PC-9 (cell line): Measurements from ENCODE around the gene TTLL5. TPM values are rescaled to one million over a fixed set of nuclear protein-coding genes. Genes with fewer than 3 reads are reported as not detected.

Experiments used
- BruUV-seq: library from RNA; stranded (reverse); fragments of 400-500 nt; replicated peaks from 2 replicates; lab custom pipeline; 2021; lab: Mats Ljungman, UMichigan
- CTCF ChIA-PET: fragments of 300-600 bp; sonication (Branson Sonifier 250); formaldehyde crosslinking; loops from one replicate; lab custom pipeline; 2022; ENCODE audit warnings: antibody characterized with exemption; lab: Charles Lee
- POLR2A ChIA-PET: fragments of 300-600 bp; sonication (Branson Sonifier 250); formaldehyde crosslinking; loops from one replicate; lab custom pipeline; 2022; ENCODE audit warnings: antibody characterized with exemption; ENCODE audit not compliant: unreplicated experiment; lab: Charles Lee
- DNase-seq, 2 experiments: peaks; one replicate each; pipeline versions ENCODE4 v3.0.0 to v3.0.0-alpha.2; 2015 to 2022; ENCODE audit warnings: mixed read lengths in 1 of 2
- H2AFZ ChIP-seq: fragments of 200-600 bp; sonication (generic); 2 replicates; pipeline ENCODE4 v1.8.1; 2017; ENCODE audit warnings: antibody characterized with exemption
- H3F3A ChIP-seq: fragments of 200-600 bp; sonication (generic); 2 replicates; pipeline ENCODE4 v1.8.1; 2017; ENCODE audit warnings: antibody characterized with exemption, mild to moderate bottlenecking, low read depth; ENCODE audit not compliant: insufficient read depth
- H3K27ac ChIP-seq: fragments of 200-600 bp; sonication (generic); 2 replicates; pipeline ENCODE4 v1.6.1; 2016; ENCODE audit warnings: mixed run types
- H3K27me3 ChIP-seq: fragments of 200-600 bp; sonication (generic); 2 replicates; pipeline ENCODE4 v1.6.1; 2016; ENCODE audit warnings: low read depth, mixed run types; ENCODE audit not compliant: insufficient read depth
- H3K36me3 ChIP-seq: fragments of 200-600 bp; sonication (generic); 2 replicates; pipeline ENCODE4 v1.6.1; 2016; ENCODE audit warnings: low read depth, mixed run types
- H3K4me1 ChIP-seq: fragments of 200-600 bp; sonication (generic); replicated peaks from 2 replicates; pipeline ENCODE4 v1.6.1; 2016; ENCODE audit warnings: mixed run types; ENCODE audit not compliant: insufficient read depth
- H3K4me2 ChIP-seq: fragments of 200-600 bp; sonication (generic); 2 replicates; pipeline ENCODE4 v1.6.1; 2017; ENCODE audit warnings: mixed run types
- H3K4me3 ChIP-seq: fragments of 200-600 bp; sonication (generic); 2 replicates; pipeline ENCODE4 v1.6.1; 2016; ENCODE audit warnings: mixed run types
- H3K79me2 ChIP-seq: fragments of 200-600 bp; sonication (generic); 2 replicates; pipeline ENCODE4 v1.6.1; 2017; ENCODE audit warnings: low read depth, mixed run types
- H3K9me2 ChIP-seq: fragments of 200-600 bp; sonication (generic); 2 replicates; pipeline ENCODE4 v1.8.1; 2017; ENCODE audit warnings: mild to moderate bottlenecking; ENCODE audit not compliant: insufficient read depth
- H3K9me3 ChIP-seq: fragments of 200-600 bp; sonication (generic); 2 replicates; pipeline ENCODE4 v1.8.1; 2016; ENCODE audit warnings: low read depth; ENCODE audit not compliant: insufficient read depth
- H4K20me1 ChIP-seq: fragments of 200-600 bp; sonication (generic); 2 replicates; pipeline ENCODE4 v1.8.1; 2017; ENCODE audit not compliant: insufficient read depth
- EZH2 ChIP-seq: fragments of 200-600 bp; sonication (generic); IDR thresholded peaks from 2 replicates; pipeline ENCODE4 v1.8.0; 2017; ENCODE audit warnings: antibody characterized with exemption, low read depth
- intact Hi-C: fragments of 100-400 bp; cut with micrococcal nuclease; formaldehyde crosslinking; loops from one replicate; pipeline ENCODE4 v1.10.0; 2022; ENCODE audit not compliant: unreplicated experiment
- total RNA-seq: library from RNA; stranded (reverse); gene quantifications from 2 replicates; pipeline ENCODE4 v1.2.3, GENCODE V29; 2021
- TF ChIP-seq, protein P1 (sequence below): fragments of 200-600 bp; sonication (generic); conservative IDR thresholded peaks from 2 replicates; pipeline ENCODE4 v1.6.1; 2017; ENCODE audit warnings: mixed run types, antibody characterized with exemption, mild to moderate bottlenecking, moderate library complexity

Gene TTLL5
- total RNA-seq, 1 experiment from 2014 or later: 75.3 TPM

DNA sequence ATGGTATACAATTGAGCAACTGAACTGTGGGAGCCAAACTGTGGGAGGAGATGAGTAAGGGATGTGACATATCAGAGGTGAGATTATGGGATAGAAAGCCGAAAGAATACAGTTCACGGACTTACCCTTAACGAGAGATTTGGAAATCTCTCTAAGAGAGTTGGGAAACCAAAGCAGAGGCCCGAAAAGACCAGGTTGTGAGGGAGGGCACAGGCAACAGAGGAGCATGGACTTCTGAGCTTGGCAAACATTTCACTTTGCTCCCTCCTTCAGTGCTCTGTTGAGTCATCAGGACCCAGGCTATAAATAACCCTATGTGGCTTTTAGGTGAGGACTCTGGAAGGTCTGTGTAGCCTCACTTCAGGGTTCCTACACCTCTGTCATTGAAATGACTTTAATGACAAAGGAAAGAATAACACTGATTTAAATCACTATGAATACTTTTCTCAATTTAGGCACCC is 200.1 kb downstream of the TTLL5 start:
- peaks cover 24% of the 10 kb centered on the region for H3F3A ChIP-seq
- peak overlapping the region; percentile 41 for H2AFZ ChIP-seq
- peak overlapping the region; percentile 58 for H3K4me2 ChIP-seq
- CTCF ChIA-PET: no interaction called here
- no peak overlapping the region for H3K4me3 ChIP-seq
- no peaks in the 10 kb centered on the region for H4K20me1 ChIP-seq
- H3K27ac ChIP-seq: peak overlapping the region; percentile 36
- no peaks in the 10 kb centered on the region for H3K27me3 ChIP-seq
- intact Hi-C loops: no loop called here
- POLR2A ChIA-PET: interaction anchor here (0.6 kb wide), 1 partner anchor 51 kb away, joined by 3 read pairs; no protein-coding TSS in a partner anchor
- no peaks in the 10 kb centered on the region for H3K9me2 ChIP-seq
- no TSS peak for BruUV-seq
- DNase-seq: peak in 1 of 2 experiments; percentile 61
- H3K36me3 ChIP-seq: peaks cover 5% of the 10 kb centered on the region; the same call in 1 of the 2 replicates
- TF ChIP-seq, protein P1, sequence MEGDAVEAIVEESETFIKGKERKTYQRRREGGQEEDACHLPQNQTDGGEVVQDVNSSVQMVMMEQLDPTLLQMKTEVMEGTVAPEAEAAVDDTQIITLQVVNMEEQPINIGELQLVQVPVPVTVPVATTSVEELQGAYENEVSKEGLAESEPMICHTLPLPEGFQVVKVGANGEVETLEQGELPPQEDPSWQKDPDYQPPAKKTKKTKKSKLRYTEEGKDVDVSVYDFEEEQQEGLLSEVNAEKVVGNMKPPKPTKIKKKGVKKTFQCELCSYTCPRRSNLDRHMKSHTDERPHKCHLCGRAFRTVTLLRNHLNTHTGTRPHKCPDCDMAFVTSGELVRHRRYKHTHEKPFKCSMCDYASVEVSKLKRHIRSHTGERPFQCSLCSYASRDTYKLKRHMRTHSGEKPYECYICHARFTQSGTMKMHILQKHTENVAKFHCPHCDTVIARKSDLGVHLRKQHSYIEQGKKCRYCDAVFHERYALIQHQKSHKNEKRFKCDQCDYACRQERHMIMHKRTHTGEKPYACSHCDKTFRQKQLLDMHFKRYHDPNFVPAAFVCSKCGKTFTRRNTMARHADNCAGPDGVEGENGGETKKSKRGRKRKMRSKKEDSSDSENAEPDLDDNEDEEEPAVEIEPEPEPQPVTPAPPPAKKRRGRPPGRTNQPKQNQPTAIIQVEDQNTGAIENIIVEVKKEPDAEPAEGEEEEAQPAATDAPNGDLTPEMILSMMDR: no peak
- no peak for TF ChIP-seq EZH2
- no peaks in the 10 kb centered on the region for H3K9me3 ChIP-seq
- H3K79me2 ChIP-seq: no peaks in the 10 kb centered on the region
- peaks cover 42% of the 10 kb centered on the region for H3K4me1 ChIP-seq

DNA sequence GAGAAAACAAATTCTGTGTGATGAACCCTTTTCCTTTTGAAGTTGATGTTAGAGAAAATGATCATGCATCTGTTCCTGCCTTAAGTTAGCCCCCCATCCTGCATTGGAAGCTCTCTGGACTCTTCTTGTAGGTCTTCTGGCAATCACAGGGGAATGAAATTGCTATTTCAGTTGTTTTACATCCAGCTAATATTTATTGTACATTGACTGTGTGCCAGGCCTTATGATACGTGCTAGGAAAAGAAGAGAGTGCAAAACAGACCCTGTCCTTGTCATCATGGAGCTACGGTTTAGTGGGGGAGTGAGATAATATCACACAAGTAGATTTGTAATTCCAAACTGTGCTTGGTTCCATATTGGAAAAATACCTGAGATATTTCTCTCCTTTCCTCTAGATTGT is 202.2 kb downstream of the TTLL5 start:
- Histone ChIP-seq H3K27ac (no peak overlapping the region), H3K4me2 (no peak overlapping the region), H3K4me1 (peaks cover 58% of the 10 kb centered on the region), H2AFZ (no peak overlapping the region), H3F3A (peaks cover 41% of the 10 kb centered on the region), H4K20me1 (no peaks in the 10 kb centered on the region), H3K36me3 (peaks cover 5% of the 10 kb centered on the region; the same call in 1 of the 2 replicates), H3K9me3 (no peaks in the 10 kb centered on the region), H3K9me2 (no peaks in the 10 kb centered on the region), H3K79me2 (no peaks in the 10 kb centered on the region), H3K4me3 (no peak overlapping the region), H3K27me3 (no peaks in the 10 kb centered on the region)
- BruUV-seq: no TSS peak
- no peak for TF ChIP-seq EZH2
- TF ChIP-seq, protein P1: no peak
- no peak for DNase-seq
- intact Hi-C loops: no loop called here
- ChIA-PET POLR2A (interaction anchor here (0.7 kb wide), 1 partner anchor 494 kb away, joined by 26 read pairs; no protein-coding TSS in a partner anchor), CTCF (interaction anchor here (0.5 kb wide), 1 partner anchor 285 kb away, joined by 4 read pairs; the partner anchor contains the start of gene FLVCR2)

DNA sequence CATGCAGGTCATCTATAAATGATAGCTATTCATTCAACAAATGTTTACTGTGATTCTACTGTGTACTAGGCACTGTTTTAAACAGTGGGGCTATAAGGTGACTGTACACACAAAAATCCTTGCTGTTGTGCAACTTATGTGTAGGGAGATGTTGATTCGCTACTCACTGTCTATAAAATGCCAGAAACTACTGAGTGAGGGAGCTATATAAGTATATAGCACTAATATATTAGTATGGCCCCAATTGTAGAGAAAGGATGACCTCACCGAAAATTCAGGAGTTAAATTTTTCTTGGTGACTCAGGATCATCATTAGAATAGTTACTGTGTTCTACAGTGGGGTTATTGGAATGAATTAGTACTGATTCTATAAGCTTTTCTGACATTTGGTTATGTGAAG is 203.3 kb downstream of the TTLL5 start:
- TF ChIP-seq EZH2: no peak
- TF ChIP-seq, protein P1: no peak
- Histone ChIP-seq H4K20me1 (no peaks in the 10 kb centered on the region), H3F3A (peaks cover 47% of the 10 kb centered on the region), H3K4me3 (no peak overlapping the region), H2AFZ (no peak overlapping the region), H3K27ac (peak overlapping the region; percentile 33), H3K4me2 (peak overlapping the region; percentile 14), H3K4me1 (peaks cover 66% of the 10 kb centered on the region), H3K79me2 (no peaks in the 10 kb centered on the region), H3K9me3 (no peaks in the 10 kb centered on the region), H3K27me3 (no peaks in the 10 kb centered on the region), H3K9me2 (no peaks in the 10 kb centered on the region), H3K36me3 (peaks cover 5% of the 10 kb centered on the region; the same call in 1 of the 2 replicates)
- ChIA-PET CTCF (interaction anchor here (0.6 to 1.2 kb wide), 3 partner anchors 42 to 154 kb away, joined by 3 to 6 read pairs (median 5); no protein-coding TSS in a partner anchor), POLR2A (no interaction called here)
- BruUV-seq: no TSS peak
- DNase-seq: peak in 1 of 2 experiments; percentile 93
- intact Hi-C loops: loop anchor here (2.0 kb wide), 1 partner anchor 22 kb away; no protein-coding TSS in a partner anchor
